Measurements from ENCODE around the gene LRRC51.

Gene LRRC51, protein sequence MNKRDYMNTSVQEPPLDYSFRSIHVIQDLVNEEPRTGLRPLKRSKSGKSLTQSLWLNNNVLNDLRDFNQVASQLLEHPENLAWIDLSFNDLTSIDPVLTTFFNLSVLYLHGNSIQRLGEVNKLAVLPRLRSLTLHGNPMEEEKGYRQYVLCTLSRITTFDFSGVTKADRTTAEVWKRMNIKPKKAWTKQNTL

DNA sequence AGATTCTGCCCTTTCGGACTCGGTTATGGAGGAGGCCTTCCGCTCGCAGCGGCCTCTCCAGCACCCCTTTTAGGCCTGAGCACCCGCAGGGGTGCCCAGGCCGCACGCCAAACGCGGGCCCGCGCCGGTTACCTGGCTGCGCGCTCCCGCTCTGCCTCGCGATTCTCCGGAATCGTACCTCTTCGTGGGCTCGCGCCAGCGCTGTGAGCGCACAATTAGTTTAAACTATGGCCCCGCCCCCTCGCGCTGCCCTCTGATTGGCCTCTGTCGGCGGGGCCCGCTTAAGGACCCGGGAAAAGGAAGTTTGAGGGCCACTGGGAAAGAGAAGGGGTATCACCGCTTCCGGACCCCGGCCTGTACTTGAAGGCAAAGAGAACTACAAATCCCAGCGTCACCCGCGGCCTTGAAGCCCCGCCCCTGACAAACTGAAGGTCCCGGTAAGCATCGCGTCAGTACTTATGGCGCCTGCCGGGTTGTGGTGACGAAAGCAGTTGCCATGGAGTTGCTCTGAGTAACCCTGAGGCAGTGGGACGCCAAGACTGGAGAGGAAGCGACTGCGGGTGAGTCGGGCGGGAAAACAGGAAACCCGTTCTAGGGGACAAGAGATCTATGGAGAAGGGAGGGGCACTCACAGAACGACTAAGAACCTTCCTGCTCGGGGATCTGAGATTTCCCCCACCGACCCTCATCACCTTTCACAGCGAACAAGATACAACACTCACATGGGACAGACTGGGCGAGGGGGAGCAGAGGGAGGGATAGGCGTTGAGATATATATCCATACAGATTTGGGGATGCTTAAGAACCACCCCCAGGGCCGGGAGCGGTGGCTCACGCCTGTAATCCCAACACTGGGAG, at the start of gene LRRC51, which contains the start of gene NUMA1:
Gene LRRC51, plus strand, starts transcription at position 525 of the 858 bp plus-strand sequence. CDS start 8,234 bp downstream, outside the sequence.
Gene NUMA1, minus strand, starts transcription at position 217 of the 858 bp plus-strand sequence. CDS start 44,599 bp downstream, outside the sequence.
- DNase-seq, result peak; percentile 99

DNA sequence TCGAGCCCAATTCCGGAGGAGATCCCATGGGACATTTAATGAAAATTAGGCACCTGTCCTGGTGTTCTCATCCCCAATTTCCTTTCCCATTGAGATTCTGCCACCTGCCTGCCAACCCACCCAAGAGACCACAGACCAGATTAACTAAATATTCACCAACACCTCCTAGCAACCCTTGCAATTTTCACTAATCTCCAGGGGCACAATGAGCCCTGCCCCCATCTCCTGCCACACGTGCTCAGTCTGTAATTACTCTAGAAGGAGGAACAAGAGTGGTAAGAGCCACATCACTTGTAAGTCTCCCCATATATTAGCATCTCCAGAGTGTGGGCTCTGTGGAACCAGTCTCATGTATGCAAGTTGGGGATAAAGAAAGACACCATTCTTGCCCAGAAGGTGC, 44.0 kb upstream of the LRRC51 start:
- DNase-seq, result no peak

DNA sequence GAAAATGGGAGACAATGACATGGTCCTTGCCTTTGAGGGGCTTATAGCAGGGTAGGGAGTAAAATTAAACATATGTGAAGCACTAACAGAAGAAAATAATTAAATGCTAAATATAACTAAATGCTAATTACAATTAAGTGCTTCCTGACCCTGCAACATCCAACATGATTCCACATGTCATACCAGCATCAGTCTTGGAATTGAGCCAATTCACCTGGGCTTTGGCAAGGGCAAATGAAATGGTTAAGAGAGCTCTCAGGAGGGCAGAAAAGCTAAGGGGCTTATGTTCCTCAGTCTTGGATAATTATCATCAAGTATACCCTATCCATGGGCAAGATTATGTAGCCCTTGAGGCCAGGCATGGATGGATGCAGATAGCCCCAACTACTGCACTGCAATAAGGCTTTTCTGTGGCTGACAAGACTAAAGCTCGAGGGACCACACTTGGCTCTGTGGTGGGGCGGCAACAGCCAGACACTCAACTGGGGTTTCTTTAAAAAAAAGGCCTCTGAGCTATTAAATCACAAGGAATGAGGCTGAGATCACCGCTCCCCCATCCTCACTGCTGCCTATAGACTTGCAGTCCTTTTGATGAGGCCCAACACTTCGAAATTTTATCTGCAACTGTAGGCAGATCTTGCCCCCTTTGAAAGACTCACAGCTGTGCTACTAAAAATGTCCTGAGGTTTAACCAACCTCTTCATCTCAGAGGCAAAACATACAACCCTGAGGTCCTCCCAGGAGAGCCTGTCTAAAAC, 42.9 kb upstream of the LRRC51 start:
- no peak for DNase-seq

DNA sequence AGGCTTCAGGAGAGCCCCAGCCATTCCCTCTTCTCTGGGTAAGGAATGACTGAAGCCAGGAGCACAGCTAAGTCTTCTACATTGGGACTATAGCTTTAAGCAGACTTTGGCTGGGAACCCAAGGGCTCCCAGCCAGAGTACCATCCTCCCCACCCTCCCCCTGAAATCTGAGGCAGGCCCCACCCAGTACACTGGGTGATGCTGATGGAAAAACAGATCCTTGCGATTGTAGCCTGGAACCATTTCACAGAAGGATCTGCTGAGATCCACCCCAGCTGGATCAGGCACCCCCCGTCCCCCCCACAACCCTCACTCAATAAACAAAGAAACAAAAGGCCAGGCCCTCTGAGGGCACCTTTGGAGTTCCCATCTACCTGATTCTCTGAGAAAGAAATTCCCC, 42.2 kb upstream of the LRRC51 start:
- DNase-seq, result no peak

DNA sequence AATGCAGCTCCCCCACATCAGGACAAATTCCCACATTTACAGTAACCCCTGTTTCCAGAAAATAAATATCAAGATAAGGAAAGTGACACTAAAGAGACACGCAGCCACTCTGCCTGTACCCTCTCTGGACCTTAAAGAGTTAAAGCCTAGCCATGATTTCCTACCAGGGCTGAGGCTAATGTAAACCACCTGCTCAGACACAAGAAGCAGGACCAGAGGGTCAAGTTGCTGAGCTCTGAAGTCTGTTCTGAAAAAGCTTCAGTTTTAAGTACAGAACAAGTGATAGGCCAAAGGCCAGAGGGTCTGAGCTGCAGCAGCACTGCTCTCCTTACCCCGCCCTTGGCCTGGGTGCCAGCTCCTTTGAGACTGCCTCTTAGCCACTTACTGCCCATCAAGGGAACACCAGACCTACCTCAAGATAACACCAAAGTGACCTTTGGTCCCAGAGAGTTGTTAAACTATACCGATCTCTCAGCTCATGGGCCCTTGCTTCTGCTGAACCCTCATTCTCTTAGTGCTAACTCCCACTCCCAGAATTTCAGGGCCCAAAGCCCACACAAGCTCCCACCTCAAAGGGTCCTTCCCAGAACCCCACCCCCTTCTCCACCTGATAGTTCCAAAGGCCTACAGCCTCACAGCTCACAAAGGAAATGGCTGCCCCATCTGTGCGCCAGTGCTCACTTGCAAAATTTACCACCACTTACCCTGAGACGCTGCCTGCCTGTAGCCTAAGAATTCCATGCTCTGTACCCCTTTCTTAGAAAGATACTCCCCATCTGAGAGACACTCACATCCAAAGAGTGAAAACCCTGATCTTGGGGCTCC, 41.4 kb upstream of the LRRC51 start:
- DNase-seq, result no peak

DNA sequence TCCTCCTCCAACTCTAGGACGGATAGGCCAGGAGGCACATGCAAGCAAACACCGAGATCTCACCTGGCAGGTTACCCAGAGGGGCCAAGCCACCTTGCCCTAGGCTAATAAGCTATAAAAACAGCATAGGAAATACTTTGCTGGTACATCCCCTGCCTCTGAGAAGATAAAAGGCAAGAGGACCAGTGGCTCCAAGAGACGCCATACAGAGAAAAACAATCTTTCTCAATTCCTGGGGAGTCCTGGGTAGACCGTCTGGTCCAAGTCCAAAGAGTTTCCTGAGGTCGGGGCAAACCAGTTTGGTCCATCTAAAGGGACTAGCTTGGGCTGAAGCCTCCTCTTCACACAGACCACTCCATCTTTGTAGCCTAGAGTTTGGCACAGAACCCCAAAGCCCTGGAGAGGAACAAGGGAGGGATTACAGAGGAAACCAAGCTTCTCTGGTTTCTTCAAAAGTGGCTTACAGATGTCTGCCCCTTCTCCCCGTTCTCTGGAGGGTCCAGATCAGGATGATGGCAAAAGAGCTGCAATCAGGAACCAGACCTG, 40.7 kb upstream of the LRRC51 start:
- no peak for DNase-seq

DNA sequence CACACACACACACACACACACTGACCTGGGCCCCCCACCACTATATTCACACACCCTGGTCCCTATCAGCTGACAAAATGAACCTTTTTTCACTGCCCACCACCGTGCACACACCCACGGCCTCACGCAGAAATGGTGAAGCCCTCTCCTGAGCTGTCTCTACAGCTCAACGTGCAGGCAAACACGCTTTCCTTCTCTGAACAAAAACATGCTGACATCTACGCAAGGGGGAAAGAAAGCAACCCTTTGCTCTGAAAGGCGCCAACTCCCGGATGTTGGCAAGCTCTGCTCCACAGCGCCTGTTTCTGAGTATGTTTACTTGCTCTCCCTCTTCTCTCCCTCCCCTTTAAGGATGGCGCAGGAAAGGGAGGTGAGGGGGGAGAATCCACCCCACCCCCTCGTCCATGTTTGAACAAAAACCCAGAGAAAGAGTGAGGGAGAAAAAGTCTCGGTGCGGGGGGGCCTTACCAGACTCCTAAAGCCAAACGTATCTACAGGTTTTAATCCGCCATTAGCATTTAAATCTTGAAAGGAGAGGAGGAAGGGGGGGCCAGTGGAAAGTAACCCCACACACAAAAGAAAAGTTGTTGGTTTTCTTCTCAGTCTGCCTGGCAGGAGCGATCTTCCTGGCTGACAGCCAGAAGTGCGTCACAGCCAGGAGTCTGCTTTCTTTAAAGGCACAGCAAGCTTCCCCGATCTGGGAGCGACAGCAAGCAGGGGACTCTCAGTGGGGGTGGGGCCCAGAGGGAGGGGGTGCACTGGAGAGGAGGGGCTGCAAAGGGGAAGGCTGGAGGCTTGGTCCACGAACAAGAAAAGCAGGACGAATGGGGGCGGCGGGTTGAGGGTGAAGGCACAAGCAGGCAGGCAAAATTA, 39.9 kb upstream of the LRRC51 start:
- no peak for DNase-seq

DNA sequence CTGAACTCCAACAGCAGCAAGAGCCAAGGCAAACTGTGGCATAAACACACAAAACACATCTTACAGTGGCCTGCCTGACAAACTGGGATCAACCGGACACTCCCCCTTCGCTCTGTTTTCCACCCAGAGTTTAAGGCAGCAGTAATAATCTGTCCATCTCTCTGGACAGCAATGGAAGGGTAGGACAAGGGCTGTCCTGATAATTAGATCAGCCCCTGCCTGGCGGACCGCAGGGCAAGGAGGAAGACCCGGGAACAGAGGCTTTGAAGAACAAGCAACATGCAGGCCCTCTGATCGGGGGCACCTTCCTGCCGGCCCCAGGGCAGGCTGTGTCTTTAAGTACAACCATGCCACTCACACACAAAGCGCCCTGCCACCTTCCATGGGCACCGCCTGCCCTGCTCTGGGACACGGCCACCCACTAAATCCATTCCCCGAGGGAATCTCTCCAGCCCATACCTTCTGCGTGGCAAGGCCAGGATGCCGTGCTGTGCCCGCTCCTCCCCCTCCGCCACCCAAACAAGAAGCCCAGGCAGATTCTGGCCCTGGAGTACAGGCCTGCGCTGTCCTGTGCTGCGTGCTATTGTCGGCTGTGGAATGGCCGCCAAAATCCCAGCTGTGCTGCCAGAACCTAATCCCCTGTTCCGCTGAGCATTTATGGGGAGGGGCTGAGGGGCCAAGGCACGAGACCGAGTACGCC, 39.1 kb upstream of the LRRC51 start:
- DNase-seq, result no peak

DNA sequence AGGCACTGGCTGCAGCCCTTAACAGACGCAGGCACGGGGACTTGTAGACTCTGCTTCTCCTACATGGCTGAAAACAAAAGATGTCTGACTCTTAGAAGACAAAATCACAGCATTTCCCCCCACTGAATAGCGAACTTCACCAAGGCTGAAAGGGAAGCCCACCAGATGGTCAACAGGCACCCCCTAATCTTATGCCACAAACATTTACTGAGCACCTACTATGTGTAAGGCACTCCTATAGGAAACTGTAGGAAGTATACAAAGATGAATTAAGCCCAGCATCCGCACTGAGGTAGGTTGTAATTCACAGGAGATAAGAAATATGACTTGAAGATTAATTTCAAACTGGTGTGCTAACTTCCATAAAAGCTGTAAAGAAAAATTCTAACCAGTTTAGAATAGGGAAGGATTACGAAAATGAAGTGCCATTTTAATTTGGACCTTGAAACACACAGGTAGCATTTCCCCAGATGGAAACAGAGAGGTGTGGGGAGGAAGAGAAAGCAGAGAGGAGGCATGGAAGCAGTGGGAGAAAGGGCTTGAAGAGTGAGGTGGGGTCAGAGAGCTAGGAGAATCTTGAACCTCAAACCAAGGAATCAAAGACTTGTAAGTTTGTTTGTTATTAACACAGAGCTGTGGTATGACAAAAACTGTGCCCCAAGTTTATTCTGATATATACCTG, 38.4 kb upstream of the LRRC51 start:
- no peak for DNase-seq

DNA sequence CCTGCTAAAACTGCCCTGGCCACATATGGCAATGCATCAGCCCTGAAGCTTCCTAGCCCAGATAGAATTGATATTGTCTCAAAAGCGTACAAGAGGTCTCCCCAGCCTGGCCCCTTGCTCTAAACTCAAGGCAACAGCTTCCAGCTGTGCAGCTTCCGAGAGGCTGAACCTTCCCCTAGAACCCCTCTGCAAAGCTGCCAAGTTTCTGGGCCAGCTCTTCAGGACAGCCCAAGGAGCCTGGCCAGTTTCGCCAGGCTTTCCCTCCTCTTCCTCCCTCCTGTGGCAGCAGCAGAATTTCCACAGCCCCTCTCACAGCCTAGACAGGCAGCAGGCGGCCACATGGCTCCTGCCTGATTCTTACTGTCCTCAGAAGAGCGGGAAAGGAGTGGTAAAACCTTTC, 34.8 kb upstream of the LRRC51 start:
- no peak for DNase-seq

DNA sequence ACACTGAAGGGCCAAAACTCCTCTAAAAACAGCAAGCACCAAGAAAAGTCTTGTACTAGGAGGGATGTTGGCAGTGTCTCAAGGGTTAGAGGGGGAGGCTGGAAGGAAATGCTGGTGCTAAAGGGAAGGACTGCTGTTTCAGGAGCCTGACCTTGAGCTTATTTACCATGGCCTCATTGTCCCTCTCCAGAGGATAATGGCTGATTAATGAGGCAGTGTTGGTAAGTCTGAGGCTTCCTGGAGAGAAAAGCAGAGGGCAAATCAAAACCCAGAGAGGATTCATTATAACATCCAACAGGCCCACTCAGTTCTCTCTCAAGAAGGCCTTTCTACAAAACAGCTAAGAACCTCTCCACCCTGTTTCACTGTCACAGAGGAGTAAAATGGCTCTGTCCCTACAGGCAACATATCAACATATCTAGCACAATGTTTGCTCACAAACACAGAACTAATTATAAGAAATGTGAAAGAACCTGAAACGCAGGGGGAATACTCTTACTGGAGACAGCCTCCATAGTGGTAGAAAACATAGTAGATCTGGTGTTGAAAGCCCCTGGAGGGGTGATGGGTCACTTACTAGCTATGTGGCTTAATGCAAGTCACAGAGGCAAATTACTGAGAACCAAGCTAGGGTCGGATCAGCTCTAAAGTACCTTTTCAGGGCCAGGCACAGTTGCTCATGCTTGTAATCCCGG, 31.7 kb upstream of the LRRC51 start:
- no peak for DNase-seq

DNA sequence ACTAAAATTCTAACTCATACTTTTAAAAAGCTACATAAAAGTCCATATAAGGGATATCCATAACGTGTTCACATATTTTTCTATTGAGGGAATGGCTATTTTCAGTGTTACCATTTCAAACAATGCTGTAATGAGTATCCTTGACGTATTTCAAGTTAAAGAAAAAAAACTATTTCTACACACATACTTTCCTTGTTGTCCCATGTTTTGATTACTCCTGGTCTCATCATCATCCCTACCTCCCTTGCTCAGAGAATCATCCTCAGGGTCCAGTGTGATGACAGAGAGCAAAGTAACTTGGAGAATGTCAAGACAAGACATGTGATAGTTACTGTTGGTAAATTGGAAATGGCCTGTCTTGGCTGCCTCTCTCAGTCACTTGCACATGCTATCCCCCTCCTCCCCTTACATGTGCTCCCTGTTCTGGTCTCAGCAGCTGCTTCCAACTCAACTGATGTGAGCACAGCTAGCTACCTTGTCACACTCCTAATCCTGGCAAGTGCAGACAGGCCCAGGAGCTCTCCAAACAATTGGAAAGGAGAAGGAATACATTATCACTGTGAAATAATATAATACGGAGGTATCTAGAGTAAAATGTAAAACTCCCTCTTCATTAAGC, 22.1 kb upstream of the LRRC51 start:
- DNase-seq, result no peak

DNA sequence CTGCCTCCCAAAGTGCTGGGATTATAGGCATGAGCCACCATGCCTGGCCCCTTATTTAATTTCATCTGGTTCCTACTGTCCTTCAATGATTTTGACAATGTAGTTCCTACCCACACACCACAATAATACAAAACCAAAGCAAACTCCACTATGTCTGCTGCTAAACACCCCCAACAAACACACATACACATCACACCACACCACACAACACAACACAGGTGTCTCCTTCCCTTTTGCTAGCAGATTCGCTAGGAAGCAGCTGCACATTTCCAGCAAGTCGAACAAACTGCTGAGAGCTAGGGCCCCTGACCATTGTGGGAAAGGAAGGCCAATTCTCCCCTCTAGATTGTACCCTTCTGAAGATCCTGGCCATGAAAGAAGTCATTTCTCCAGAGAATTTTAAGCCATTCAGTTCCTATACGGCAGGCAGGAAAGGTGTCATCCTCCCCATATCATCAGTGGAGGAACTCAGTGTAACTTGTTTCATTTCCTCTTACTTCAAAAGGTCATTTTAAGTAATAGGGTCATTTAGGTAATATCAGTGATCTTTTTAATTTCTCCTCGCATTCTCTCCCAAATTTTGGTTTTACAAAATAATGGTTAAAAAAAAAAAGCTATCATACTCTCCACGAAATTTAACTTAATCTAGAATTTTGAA, 18.8 kb upstream of the LRRC51 start:
- no peak for DNase-seq

DNA sequence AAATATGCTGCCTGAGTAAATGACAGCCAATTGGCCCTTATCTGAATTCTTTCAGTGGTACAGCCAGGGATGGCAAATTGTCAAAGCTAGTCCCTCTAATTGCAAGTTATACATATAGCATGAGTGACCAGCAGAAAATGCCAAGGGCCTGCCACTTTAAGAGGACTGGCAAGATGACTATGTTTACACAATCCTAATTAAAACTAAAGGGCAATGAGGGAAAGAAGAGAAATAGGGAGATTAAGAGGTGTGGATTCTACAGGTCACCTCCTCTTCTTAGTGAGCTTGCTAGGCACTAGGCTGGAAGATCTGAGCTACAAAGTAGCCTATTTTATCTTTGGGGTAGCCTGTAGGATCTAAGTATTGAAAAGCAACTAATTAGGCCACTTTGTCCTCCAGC, 13.8 kb upstream of the LRRC51 start:
- no peak for DNase-seq

DNA sequence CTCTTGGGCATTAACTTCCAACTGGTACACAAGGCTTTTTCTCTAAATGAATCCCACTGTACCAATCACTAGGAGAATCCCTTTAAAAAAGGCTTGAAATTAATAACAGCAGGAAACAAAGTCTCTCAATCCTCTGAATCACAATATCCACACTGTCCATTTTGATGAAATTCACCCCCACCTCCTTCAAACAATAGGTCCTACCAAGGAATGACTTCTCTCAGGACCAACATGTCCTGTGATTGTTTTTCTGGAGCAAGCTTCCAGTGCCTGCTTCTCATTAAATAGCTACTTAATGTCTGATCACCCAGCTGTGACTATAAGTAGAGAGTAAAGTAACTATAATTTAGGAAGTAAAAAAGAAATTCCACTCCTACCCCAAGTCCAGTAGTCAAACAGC, 13.4 kb upstream of the LRRC51 start:
- DNase-seq, result no peak

DNA sequence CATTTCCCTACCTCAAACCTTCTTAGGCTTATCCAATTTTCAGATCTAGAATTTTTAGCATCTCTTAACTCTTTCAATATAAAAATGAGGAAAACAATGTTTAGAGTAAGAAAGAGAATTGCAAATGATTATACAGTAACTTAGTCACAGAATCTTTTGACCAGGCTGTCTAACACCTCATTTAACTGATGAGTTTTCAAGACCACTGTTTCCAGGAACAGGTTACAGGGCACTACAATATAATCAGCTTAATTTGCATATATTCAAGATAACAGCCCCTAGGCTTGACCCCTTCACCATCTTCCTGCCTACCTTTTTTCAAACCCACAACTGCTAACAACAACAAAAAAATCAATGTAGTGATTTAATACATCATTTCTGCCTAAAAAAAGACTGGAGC, 13.0 kb upstream of the LRRC51 start:
- no peak for DNase-seq

DNA sequence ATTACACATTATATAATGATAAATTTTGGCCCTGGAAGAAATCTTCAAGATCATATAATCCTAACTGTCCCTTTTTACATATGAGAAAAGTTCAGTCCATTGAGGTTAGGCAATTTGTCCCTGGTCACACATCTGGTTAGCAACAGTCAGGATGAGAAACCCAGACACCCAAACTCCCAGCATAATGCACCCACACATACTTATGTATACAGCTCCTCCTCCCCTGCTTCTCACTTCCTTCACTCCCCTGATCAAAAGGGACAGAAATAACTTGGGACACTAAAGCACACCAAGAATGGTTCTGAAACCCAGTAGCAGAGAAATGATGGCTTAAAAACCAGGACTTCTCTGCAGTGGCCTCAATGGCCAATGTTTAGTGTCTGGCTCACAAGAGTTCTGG, 11.4 kb upstream of the LRRC51 start:
- DNase-seq, result no peak

DNA sequence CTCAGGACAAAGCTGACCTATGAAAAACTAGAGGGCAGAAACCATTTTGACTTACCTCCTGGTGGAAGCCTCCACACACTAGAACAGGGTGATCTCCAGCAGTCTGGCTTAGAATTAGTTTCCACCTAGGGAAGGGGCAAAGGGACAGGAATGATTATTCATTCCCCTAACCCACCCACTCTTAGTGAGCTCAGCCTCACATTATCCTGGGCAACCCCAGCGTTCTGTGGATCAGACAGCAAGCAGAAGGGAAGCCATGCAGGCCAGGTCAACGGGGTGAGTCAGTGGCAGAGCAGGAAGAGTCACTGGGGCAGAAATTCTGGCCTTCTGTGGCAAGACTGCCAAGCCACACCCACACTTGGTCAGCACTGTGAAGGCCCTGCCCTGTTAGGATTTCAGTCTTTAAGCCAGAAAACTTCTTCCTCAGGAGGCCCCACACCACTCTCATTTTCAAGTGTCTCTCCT, 10.8 kb upstream of the LRRC51 start:
- no peak for DNase-seq

All from SIG-M5 (cell line).